ENCODE data around the gene TRIO. TPM values are rescaled to one million over a fixed set of nuclear protein-coding genes. Genes with fewer than 3 reads are reported as not detected.

TRIO gene
- total and polyA plus RNA-seq, 11 donors, result 35.2 to 99.1 (median 58.4) TPM

DNA sequence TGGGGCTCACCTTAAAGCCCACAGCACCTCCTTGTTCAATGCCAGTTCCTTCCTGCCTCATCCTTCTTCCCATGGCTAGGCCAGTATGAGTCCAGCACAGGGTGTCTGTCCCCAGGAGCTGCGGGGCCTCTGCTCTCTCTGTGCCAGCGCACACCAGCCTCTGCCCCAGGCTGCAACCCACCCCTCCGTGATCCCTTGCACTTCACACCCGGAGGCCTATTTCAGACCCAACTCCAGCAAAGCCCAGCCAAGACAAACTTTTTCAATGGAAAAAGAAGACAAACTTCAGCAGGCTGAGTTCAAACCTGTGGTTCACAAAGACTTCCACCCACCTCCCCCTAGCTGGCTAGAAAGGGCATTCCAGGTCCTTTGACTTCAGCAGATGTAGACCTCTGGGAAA, 382.3 kb downstream of the TRIO start:
- TF ChIP-seq CTCF (IDR thresholded peaks at IDR 0.05) (no peak), POLR2A (IDR thresholded peaks at IDR 0.05) (no peak)
- 93 to 98% (median 96%) methylated on average over 4 of the region's 4 CpGs for WGBS, 4 donors
- H3K4me1 ChIP-seq, result peaks cover 0 to 5% (median 0%) of the 10 kb centered on the region in 12 donors

GRCh38 chr5:14526493-14526892, 383.4 kb downstream of the TRIO start:
- Histone ChIP-seq H3K36me3 (no peaks in the 10 kb centered on the region), H3K4me3 (no peak overlapping the region), H3K4me1 (peaks cover 0 to 5% (median 0%) of the 10 kb centered on the region in 12 donors), H3K27me3 (no peaks in the 10 kb centered on the region), H3K27ac (no peak overlapping the region), H3K9me3 (no peaks in the 10 kb centered on the region)
- TF ChIP-seq POLR2A (IDR thresholded peaks at IDR 0.05) (no peak), CTCF (IDR thresholded peaks at IDR 0.05) (no peak)
- DNase-seq (no peak), ATAC-seq (no peak)
- 82 to 94% (median 92%) methylated on average over 2 of the region's 2 CpGs for WGBS, 4 donors
- intact Hi-C loops (cut with DNase I), result loop anchor here in 1 of 10 donors (10.0 kb wide), 1 partner anchor 118 kb away; no protein-coding TSS in a partner anchor

More for the DNA sequence above, 382.3 kb downstream of the TRIO start:
- no peak for ATAC-seq
- no peak overlapping the region for H3K27ac ChIP-seq
- H3K27me3 ChIP-seq, result no peaks in the 10 kb centered on the region
- H3K4me3 ChIP-seq, result no peak overlapping the region
- intact Hi-C loops (cut with DNase I), result loop anchor here in 1 of 10 donors (10.0 kb wide), 1 partner anchor 119 kb away; no protein-coding TSS in a partner anchor
- no peaks in the 10 kb centered on the region for H3K36me3 ChIP-seq
- H3K9me3 ChIP-seq, result no peaks in the 10 kb centered on the region
- no peak for DNase-seq

GRCh38 chr5:14528115-14528514, 385.0 kb downstream of the TRIO start:
- no peak overlapping the region for H3K4me3 ChIP-seq
- no peak for TF ChIP-seq CTCF (IDR thresholded peaks at IDR 0.05)
- TF ChIP-seq POLR2A (IDR thresholded peaks at IDR 0.05), result no peak
- intact Hi-C loops (cut with DNase I), result loop anchor here in 1 of 10 donors (10.0 kb wide), 1 partner anchor 117 kb away; no protein-coding TSS in a partner anchor
- peak in 1 of 4 donors; percentile 49 for ATAC-seq
- H3K27me3 ChIP-seq, result no peaks in the 10 kb centered on the region
- H3K36me3 ChIP-seq, result no peaks in the 10 kb centered on the region
- H3K27ac ChIP-seq, result no peak overlapping the region
- DNase-seq, result no peak
- WGBS, 4 donors, result 59 to 70% (median 66%) methylated on average over 6 of the region's 6 CpGs
- H3K9me3 ChIP-seq, result no peaks in the 10 kb centered on the region
- H3K4me1 ChIP-seq, result peaks cover 0 to 5% (median 0%) of the 10 kb centered on the region in 12 donors

- 24 to 38% (median 31%) methylated on average over 1 of the region's 1 CpG for WGBS, 4 donors
- Histone ChIP-seq H3K4me1 (peaks cover 0 to 5% (median 0%) of the 10 kb centered on the region in 12 donors), H3K27me3 (no peaks in the 10 kb centered on the region), H3K36me3 (no peaks in the 10 kb centered on the region), H3K4me3 (no peak overlapping the region), H3K9me3 (no peaks in the 10 kb centered on the region), H3K27ac (no peak overlapping the region)
- intact Hi-C loops (cut with DNase I), result loop anchor here in 1 of 10 donors (10.0 kb wide), 1 partner anchor 116 kb away; no protein-coding TSS in a partner anchor
- TF ChIP-seq CTCF (IDR thresholded peaks at IDR 0.05) (no peak), POLR2A (IDR thresholded peaks at IDR 0.05) (no peak)
- DNase-seq (no peak), ATAC-seq (no peak)
These were observed 385.8 kb downstream of the TRIO start for GRCh38 chr5:14528926-14529325.
